Measurements from ENCODE around the gene CACNB4. TPM values are rescaled to one million over a fixed set of nuclear protein-coding genes. Genes with fewer than 3 reads are reported as not detected.

Gene CACNB4
- total RNA-seq, 4 donors from 2014 or later = 1.5 to 5.4 (median 2.4) TPM

- no peak for DNase-seq (ENCODE audit: low spot score)
- ATAC-seq (ENCODE audit: low FRiP score) = no peak
- no peak for TF ChIP-seq CTCF (IDR thresholded peaks at IDR 0.05)
Observed at GRCh38 chr2:151819920-151820319, 278.9 kb downstream of the CACNB4 start.

GRCh38 chr2:151817929-151818328 is 280.9 kb downstream of the CACNB4 start:
- no peak for TF ChIP-seq CTCF (IDR thresholded peaks at IDR 0.05)
- ATAC-seq (ENCODE audit: low FRiP score) (no peak), DNase-seq (ENCODE audit: low spot score) (no peak)

DNA sequence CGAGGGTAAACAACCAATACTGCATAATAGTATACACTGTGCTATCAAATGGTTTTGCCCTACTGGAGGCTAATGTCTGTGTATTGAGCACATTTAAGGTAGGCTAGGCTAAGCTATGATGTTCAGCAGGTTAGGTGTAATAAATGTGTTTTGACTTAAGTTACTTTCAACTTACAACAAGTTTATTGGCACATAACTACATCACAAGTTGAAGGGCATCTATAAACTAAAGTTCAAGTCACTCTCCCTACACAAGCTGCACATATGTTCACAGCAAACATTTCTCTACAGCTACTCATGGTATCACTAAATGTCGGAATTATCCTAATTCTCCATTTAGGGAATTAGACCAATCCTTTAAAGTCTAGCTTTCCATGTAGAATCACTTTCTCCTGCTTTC is 282.0 kb downstream of the CACNB4 start:
- no peak for DNase-seq (ENCODE audit: low spot score)
- no peak for TF ChIP-seq CTCF (IDR thresholded peaks at IDR 0.05)

GRCh38 chr2:151815821-151816489 is 282.9 kb downstream of the CACNB4 start:
- ATAC-seq (ENCODE audit: low FRiP score) = no peak
- TF ChIP-seq CTCF (IDR thresholded peaks at IDR 0.05) = no peak
- DNase-seq (ENCODE audit: low spot score) = no peak

More for the DNA sequence above, 282.0 kb downstream of the CACNB4 start:
- ATAC-seq (ENCODE audit: low FRiP score) = no peak

GRCh38 chr2:151810489-151810888 is 288.4 kb downstream of the CACNB4 start:
- ATAC-seq (ENCODE audit: low FRiP score) = no peak

GRCh38 chr2:151809073-151809383 is 289.8 kb downstream of the CACNB4 start:
- TF ChIP-seq CTCF (IDR thresholded peaks at IDR 0.05) = no peak
- no peak for DNase-seq (ENCODE audit: low spot score)
- no peak for ATAC-seq (ENCODE audit: low FRiP score)

More at GRCh38 chr2:151810489-151810888, 288.4 kb downstream of the CACNB4 start:
- no peak for TF ChIP-seq CTCF (IDR thresholded peaks at IDR 0.05)
- no peak for DNase-seq (ENCODE audit: low spot score)

- TF ChIP-seq CTCF (IDR thresholded peaks at IDR 0.05) = no peak
- ATAC-seq (ENCODE audit: low FRiP score) (no peak), DNase-seq (ENCODE audit: low spot score) (no peak)
Observed at GRCh38 chr2:151808258-151809072, 290.4 kb downstream of the CACNB4 start.
